MCF 10A (cell line): ENCODE results near the gene MLYCD. TPM values are rescaled to one million over a fixed set of nuclear protein-coding genes. Genes with fewer than 3 reads are reported as not detected.
A peak's percentile ranks its signal among the peaks of the same experiment; 100 is the strongest.

Source experiments
- BruUV-seq: library from RNA; stranded (reverse); fragments of 400-500 nt; replicated peaks from 2 replicates; lab custom pipeline; 2021; lab: Mats Ljungman, UMichigan
- CTCF ChIA-PET: fragments of 300-600 bp; sonication (Branson Sonifier 250); formaldehyde crosslinking; extraction: SDS; loops from one replicate; lab custom pipeline; 2021; ENCODE audit warnings: antibody characterized with exemption, inconsistent platforms; lab: Yijun Ruan, JAX
- POLR2A ChIA-PET: fragments of 300-600, 350-650 bp; sonication (Branson Sonifier 250); formaldehyde crosslinking; extraction: SDS; loops from one replicate; lab custom pipeline; 2020; ENCODE audit warnings: antibody characterized with exemption, inconsistent platforms; lab: Yijun Ruan, JAX
- DNase-seq: peaks from one replicate; pipeline ENCODE4 v3.0.0-alpha.2; 2018; ENCODE audit not compliant: unreplicated experiment
- H3K27ac Mint-ChIP-seq: one replicate; pipeline ENCODE4 v1.8.0; 2022; ENCODE audit warnings: mild to moderate bottlenecking, low read depth, mixed read lengths; ENCODE audit not compliant: unreplicated experiment
- H3K27me3 Mint-ChIP-seq: one replicate; pipeline ENCODE4 v1.8.0; 2022; ENCODE audit warnings: mixed read lengths; ENCODE audit not compliant: insufficient read depth, unreplicated experiment
- H3K36me3 Mint-ChIP-seq: one replicate; pipeline ENCODE4 v1.8.0; 2022; ENCODE audit warnings: mild to moderate bottlenecking, moderate library complexity, mixed read lengths; ENCODE audit not compliant: insufficient read depth, unreplicated experiment
- H3K4me1 Mint-ChIP-seq: one replicate; pipeline ENCODE4 v1.8.0; 2022; ENCODE audit warnings: mixed read lengths; ENCODE audit not compliant: insufficient read depth, unreplicated experiment
- H3K4me3 Mint-ChIP-seq: one replicate; pipeline ENCODE4 v1.8.0; 2022; ENCODE audit warnings: mild to moderate bottlenecking, moderate library complexity, mixed read lengths; ENCODE audit not compliant: unreplicated experiment
- H3K9me3 Mint-ChIP-seq: one replicate; pipeline ENCODE4 v1.8.0; 2022; ENCODE audit warnings: mixed read lengths; ENCODE audit not compliant: unreplicated experiment
- intact Hi-C: fragments of 100-400 bp; cut with micrococcal nuclease; formaldehyde crosslinking; loops from 2 replicates; pipeline ENCODE4 v1.14.1; 2022
- total RNA-seq: library from RNA; stranded (reverse); gene quantifications from 2 replicates; pipeline ENCODE4 v1.2.3, GENCODE V29; 2022
- TF ChIP-seq, protein P1 (sequence below): fragments of 200-600 bp; IDR thresholded peaks from one replicate; pipeline ENCODE4 v1.8.0; 2022; ENCODE audit warnings: antibody characterized with exemption, mild to moderate bottlenecking; ENCODE audit not compliant: unreplicated experiment

The MLYCD gene
- total RNA-seq, 1 experiment from 2014 or later, result 2.5 TPM

DNA sequence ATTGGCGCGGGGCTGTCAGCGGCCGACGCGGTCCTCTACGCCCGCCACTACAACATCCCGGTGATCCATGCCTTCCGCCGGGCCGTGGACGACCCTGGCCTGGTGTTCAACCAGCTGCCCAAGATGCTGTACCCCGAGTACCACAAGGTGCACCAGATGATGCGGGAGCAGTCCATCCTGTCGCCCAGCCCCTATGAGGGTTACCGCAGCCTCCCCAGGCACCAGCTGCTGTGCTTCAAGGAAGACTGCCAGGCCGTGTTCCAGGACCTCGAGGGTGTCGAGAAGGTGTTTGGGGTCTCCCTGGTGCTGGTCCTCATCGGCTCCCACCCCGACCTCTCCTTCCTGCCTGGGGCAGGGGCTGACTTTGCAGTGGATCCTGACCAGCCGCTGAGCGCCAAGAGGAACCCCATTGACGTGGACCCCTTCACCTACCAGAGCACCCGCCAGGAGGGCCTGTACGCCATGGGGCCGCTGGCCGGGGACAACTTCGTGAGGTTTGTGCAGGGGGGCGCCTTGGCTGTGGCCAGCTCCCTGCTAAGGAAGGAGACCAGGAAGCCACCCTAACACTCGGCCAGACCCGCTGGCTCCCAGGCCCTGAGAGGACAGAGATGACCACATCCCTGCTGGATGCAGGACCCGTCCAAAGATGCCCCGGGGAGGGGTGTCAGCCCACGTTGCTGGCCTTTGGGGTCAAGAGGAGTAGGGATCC, 66.7 kb downstream of the MLYCD start:
- intact Hi-C loops, result no loop called here
- Mint-ChIP-seq H3K9me3 (no peaks in the 10 kb centered on the region), H3K27me3 (peaks cover 10% of the 10 kb centered on the region), H3K4me1 (peaks cover 6% of the 10 kb centered on the region), H3K36me3 (peaks cover 7% of the 10 kb centered on the region), H3K4me3 (no peak overlapping the region), H3K27ac (no peak overlapping the region)
- CTCF ChIA-PET, result interaction anchor here (0.6 to 14.7 kb wide), 8 partner anchors 8 to 114 kb away, joined by 3 to 220 read pairs (median 4); no protein-coding TSS in a partner anchor
- TF ChIP-seq, protein P1, sequence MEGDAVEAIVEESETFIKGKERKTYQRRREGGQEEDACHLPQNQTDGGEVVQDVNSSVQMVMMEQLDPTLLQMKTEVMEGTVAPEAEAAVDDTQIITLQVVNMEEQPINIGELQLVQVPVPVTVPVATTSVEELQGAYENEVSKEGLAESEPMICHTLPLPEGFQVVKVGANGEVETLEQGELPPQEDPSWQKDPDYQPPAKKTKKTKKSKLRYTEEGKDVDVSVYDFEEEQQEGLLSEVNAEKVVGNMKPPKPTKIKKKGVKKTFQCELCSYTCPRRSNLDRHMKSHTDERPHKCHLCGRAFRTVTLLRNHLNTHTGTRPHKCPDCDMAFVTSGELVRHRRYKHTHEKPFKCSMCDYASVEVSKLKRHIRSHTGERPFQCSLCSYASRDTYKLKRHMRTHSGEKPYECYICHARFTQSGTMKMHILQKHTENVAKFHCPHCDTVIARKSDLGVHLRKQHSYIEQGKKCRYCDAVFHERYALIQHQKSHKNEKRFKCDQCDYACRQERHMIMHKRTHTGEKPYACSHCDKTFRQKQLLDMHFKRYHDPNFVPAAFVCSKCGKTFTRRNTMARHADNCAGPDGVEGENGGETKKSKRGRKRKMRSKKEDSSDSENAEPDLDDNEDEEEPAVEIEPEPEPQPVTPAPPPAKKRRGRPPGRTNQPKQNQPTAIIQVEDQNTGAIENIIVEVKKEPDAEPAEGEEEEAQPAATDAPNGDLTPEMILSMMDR, result no peak
- no TSS peak for BruUV-seq
- POLR2A ChIA-PET, result interaction anchor here (0.7 kb wide), 1 partner anchor 88 kb away, joined by 3 read pairs; no protein-coding TSS in a partner anchor
- DNase-seq, result no peak

DNA sequence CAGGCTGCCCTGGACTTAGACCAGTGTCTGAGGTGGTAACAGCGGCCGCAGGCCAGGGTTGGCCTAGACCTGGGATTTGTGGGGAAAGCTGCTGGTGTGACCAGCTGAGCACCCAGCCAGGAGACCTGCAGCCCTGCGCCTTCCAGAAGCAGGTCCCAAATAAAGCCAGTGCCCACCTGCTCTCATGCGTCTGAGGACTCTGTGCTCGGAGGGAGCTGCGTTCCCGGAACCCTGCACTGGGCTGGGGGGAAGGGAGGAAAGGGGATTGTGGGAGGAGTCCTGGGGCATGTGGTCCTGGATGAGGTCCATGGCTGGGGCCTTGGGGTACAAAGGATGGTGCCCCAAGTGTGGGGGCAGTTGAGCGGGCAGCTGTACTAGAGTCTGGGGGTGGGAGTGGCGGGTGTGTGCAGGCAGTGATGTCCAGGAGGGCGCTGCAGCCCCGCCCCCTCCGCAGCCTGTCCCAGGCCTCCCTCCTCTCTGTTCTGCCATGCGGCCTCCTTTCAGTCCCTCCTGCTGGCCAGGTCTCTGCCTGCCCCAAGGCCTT, 67.3 kb downstream of the MLYCD start:
- TF ChIP-seq, protein P1, result no peak
- peaks cover 6% of the 10 kb centered on the region for H3K4me1 Mint-ChIP-seq
- H3K27me3 Mint-ChIP-seq, result peaks cover 10% of the 10 kb centered on the region
- POLR2A ChIA-PET, result interaction anchor here (0.7 kb wide), 1 partner anchor 87 kb away, joined by 3 read pairs; no protein-coding TSS in a partner anchor
- DNase-seq, result no peak
- H3K4me3 Mint-ChIP-seq, result no peak overlapping the region
- no peaks in the 10 kb centered on the region for H3K9me3 Mint-ChIP-seq
- H3K27ac Mint-ChIP-seq, result no peak overlapping the region
- peaks cover 7% of the 10 kb centered on the region for H3K36me3 Mint-ChIP-seq
- CTCF ChIA-PET, result interaction anchor here (0.6 to 14.7 kb wide), 10 partner anchors 9 to 114 kb away, joined by 3 to 220 read pairs (median 3); no protein-coding TSS in a partner anchor
- intact Hi-C loops, result no loop called here
- BruUV-seq, result no TSS peak

DNA sequence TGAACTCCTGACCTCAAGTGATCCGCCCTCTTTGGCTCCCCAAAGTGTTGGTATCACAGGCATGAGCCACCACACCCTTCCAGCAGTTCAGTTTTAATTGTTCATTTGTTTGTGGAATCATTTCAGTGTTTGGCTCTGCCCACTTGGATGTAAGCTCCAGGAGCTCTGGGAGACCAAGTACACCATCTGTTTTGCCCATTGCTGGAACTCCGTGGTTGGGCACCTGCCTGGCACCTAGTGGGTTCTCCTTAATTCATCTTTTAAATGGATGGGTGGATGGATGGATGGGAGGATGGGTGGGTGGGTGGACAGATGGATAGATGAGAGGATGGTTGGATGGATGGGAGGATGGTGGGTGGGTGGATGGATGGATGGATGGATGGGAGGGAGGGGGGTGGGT, 68.2 kb downstream of the MLYCD start:
- Mint-ChIP-seq H3K4me1 (peaks cover 6% of the 10 kb centered on the region), H3K9me3 (no peaks in the 10 kb centered on the region), H3K4me3 (no peak overlapping the region), H3K27me3 (peaks cover 10% of the 10 kb centered on the region), H3K36me3 (peaks cover 7% of the 10 kb centered on the region), H3K27ac (no peak overlapping the region)
- DNase-seq, result no peak
- ChIA-PET CTCF (interaction anchor here (0.7 to 14.7 kb wide), 11 partner anchors 11 to 125 kb away, joined by 3 to 220 read pairs (median 4); no protein-coding TSS in a partner anchor), POLR2A (no interaction called here)
- intact Hi-C loops, result no loop called here
- TF ChIP-seq, protein P1, result no peak
- BruUV-seq, result no TSS peak

DNA sequence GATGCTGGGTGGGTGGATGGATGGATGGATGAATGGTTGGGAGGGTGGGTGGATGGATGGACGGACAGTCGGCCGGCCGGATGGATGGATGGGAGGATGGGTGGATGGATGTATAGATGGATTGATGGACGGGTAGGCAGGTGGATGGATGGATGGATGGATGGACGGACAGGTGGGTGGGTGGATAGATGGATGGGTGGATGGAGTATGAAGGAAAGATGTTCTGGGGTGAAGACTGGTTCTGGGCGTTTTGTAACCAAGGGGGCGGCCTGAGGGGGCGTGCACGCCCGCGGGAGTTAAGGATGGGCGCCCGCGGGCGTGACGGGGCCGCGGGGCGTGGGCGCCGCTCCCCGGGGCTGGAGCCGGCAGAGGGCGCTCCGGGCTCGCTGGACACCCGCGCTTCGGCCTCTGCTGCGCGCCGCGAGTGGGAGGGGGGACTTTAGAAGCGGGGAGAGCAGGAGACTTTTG, 69.0 kb downstream of the MLYCD start, which contains the start of gene NECAB2:
Gene NECAB2, plus strand, starts transcription at position 407 of the 468 bp plus-strand sequence. CDS start 405 bp downstream, outside the sequence.
- intact Hi-C loops, result loop anchor here (1.0 kb wide), 1 partner anchor 97 kb away; no protein-coding TSS in a partner anchor
- ChIA-PET POLR2A (no interaction called here), CTCF (no interaction called here)
- H3K4me3 Mint-ChIP-seq, result peak within 1 kb of the TSS; percentile 69
- peak; percentile 23 for DNase-seq
- peaks cover 6% of the 10 kb centered on the region for H3K4me1 Mint-ChIP-seq
- peaks cover 7% of the 10 kb centered on the region for H3K36me3 Mint-ChIP-seq
- TF ChIP-seq, protein P1, result peak; percentile 86
- peaks cover 10% of the 10 kb centered on the region for H3K27me3 Mint-ChIP-seq
- BruUV-seq, result no TSS peak
- H3K27ac Mint-ChIP-seq, result no peak within 1 kb of the TSS
- no peaks in the 10 kb centered on the region for H3K9me3 Mint-ChIP-seq
